HTERT RPE-1 (cell line): ENCODE measurements around the gene DCUN1D3.
"Not testable (repeated sequence)": the region's sequence is repeated elsewhere in the genome, so short reads cannot be mapped to it uniquely, and the experiment has no call there.

Source experiments
- in situ Hi-C: fragments of 300-500 bp; cut with MboI; formaldehyde crosslinking; loops from 4 replicates; pipeline ENCODE4 v1.14.3; 2020; ENCODE audit warnings: low sequenced_read_pairs

Gene DCUN1D3

DNA sequence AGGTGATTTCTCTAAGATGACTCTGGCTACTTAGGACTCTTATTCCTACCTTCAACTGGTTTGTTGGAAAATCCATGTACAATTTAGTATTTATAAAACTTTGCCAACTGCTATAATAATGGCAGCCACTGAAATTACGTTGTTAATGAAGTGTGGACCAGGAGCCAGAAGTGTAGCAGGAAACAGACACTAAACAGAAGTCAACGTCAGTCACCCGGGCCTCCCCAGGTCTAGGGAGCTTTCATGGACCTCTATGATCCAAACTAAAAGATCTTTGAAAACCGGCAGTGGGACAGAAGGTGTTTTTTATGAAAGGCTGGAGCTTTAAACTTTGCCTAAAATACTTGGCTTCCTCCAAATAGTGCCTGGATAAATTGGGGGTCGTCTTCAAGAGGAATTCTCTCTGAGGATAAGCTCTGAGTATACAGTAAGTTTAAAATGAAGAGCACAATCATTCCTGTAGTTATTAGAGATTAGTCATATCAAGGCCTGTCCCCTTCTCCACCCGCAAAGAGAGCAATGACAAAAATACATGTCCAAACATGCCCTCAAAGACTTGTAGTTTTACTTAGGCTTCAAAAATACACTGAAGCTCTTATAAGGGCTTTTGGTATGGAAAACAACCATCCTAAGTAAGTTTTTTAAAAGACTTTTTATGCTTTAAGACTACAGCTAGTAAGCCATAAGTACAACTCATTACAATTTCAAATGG is 34.6 kb downstream of the DCUN1D3 start:
- in situ Hi-C loops: no loop called here

DNA sequence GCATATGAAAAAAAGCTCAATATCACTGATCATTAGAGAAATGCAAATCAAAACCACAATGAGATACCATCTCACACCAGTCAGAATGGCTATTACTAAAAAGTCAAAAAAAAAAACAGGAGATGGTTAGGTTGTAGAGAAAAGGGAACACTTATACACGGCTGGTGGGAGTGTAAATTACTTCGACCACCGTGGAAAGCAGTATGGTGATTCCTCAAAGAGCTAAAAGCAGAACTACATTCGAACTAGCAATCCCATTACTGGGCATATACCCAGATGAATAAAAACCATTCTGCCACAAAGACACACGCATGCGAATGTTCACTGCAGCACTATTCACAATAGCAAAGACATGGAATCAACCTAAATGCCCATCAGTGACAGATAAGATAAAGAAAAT is 35.8 kb downstream of the DCUN1D3 start:
- in situ Hi-C loops: not testable (repeated sequence)

DNA sequence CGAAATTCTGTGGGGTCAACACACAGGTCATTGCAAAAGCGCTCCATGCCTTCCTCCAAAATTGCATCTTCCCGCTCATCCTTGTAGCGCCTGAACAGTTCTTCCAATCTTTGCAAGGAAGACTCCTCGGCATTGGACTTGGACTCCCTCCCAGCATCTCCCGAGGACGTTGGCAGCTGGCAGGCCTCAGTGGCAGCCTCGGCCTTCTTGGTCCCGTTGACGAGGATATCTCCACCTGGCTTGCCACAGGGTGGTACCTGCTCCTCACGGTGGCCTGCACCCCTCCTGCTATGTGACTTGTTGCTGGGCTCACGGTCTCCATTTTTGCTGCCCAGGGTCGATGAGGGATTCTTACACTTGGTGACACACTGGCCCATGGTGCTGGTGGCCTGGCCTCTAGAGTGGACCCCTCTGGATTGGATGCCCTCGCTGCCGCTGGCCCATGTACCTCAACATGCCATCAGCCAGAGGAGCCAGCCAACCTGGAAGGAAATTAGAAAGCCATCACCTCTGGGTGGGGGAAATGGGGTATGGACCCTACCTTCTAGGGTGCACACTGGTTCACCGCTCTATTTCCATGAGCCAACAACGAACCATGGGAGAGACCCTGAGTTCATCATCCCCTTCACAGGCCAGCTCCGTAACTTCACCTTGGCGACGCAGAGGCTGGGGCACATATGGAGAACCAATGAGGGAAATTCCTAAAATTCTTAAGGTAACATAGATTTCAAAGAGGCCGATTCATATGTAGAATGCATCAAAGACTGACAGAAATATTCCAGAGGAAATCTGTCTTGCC is 37.8 kb downstream of the DCUN1D3 start:
- in situ Hi-C loops: no loop called here

DNA sequence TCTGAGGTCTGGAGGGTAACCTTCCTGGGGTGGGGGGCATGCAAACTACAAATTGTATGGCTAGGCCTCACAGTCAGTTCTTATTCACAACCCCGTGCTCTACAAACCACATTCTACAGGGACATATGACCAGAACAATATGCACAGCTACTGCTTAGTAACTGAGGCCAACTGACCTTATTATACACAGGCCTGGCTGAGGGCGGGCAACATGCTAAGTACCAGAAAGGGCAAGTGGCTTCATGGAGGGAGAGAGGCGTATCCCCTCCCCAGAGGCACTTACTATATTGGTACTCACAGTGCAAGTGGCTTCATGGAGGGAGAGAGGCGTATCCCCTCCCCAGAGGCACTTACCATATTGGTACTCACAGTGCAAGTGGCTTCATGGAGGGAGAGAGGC is 39.2 kb downstream of the DCUN1D3 start:
- in situ Hi-C loops: not testable (repeated sequence)

DNA sequence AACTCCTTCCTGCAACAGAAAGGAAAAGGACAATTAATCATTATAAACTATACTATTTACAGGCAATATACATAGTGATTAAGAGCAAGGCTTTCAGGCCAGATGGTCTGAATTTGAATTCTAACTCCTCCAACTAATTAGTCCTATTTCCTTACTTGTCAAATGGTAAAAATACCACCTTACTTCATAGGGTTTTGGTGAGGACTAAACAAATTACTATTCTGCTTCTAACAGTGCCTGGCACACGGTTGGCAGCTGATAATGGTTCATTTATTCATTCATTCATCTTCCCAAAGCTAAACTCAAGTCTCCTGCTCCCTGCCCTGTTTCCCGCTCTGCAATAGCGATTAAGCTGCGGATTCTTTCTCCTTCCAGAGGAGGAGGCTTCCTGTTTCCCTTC is 39.8 kb downstream of the DCUN1D3 start:
- in situ Hi-C loops: no loop called here

DNA sequence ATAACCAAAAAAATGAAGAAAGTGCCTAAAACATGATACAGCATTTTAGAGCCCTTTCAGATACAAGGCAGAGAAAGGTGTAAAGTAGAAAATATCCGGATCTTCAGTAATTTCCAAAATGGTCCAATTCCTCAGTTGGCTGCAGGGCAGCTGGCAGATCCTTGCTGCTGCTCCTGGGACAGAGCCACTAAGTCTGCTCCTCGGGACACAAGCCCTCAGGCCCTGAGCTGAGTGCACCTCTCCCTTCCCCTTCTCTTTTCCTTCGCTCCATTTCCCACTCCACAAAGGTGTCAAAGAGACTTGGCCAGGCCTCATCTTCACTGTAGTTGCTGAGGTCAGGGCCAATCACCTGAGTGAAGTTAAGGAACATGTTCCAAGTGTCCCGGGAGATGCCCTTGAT is 40.5 kb downstream of the DCUN1D3 start:
- in situ Hi-C loops: no loop called here

DNA sequence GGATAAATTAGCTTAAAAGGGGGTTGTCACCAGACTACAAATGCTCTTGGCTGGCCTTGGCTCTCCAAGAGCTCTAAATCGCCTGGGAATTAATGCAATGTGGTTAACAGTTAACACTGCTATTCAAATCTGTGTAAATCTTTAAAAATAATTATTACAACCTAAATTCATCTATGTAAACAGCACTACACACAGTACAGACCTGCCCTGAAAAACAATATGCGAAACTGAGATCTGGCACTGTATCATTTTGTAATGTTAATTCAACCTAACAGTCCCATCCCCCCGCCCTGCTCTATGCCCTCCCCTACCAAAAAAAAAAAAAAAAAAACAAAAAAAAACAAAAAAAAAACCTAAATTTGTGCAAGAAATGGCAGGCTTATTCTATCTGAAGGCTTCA is 40.9 kb downstream of the DCUN1D3 start:
- in situ Hi-C loops: no loop called here

DNA sequence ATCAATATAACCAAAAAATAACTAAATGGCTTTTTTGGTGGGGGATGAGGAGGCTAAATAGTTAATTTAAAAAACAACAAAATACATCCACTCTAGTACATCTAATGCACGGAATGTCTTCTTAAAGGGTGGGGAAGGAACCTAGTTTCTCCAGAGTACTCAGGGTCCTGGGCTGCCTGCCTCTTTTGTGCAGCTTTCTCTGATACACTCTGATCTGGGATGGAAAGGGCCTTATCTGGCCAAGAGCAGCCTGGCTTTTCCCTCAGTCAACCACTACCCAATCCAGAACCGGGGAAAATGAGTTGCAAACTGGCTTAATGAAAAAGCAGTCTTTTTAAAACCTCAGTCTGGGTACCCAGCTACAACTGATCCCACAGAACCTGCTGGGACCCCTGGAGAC is 42.9 kb downstream of the DCUN1D3 start:
- in situ Hi-C loops: no loop called here

DNA sequence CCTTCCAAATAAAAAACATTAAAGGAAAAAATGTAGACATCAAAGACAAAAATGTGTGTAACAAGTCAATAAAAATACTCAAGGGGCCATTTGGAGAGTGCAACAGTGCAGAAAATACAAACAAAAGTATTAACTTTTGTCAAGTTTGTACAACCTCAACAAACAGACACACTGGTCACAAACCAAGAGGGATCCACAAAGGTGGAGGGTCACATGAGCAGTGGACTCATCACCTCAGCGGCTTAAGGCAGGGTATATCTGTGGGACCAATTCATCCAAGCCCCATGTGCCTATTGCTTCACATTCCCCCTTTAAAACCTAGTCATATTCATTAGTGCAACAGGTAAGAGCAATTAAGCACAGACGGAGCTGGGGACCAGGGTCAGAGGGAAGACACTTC is 45.2 kb downstream of the DCUN1D3 start:
- in situ Hi-C loops: no loop called here

DNA sequence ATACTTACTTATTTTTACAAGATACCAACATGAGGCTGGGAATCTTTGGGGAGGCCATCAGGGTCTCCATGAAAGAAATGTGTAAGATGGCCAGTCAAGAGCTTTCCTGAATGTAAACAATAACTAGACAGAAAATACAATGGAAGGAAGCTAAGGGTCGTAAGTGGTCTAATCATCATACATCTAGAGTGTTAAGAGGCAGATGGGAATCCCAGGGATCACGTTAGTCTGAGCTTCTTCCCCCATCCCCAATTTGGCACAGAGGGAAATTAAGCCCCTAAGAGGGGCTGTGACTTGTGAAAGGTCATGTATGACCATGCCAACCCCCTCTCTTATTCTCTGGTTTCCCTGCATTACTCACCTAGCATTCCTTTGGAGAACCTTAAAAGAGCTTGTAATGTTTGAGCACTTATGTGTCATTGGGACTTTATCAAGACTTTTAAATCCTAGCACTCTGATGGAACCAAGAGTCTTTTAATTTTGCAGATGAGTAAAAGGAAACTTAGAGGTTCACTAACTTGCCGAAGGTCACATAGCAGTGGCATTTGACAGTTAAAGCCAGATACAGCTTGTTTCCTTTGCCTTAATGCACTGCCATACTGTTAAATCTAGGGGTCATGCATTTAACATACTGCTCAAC is 46.1 kb downstream of the DCUN1D3 start:
- in situ Hi-C loops: no loop called here

DNA sequence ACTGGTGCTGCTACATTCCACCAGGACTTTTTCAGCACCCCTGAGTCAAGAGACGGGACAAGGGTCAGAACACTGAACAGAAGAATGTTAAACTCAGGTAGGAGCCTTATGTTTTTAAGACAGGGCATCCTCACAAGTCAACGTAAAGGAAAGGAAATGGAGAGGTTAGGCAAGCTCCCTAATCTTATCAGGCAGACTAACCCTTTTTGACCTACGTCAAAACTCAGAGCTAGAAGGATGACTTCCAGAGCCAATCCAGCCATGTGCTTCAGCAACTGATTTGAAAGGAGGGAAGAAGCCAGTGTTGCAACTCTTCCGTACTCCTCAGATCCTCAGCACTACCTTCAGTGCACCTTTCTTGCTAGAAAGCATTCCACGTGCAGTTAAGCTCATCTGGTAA is 47.0 kb downstream of the DCUN1D3 start:
- in situ Hi-C loops: no loop called here

DNA sequence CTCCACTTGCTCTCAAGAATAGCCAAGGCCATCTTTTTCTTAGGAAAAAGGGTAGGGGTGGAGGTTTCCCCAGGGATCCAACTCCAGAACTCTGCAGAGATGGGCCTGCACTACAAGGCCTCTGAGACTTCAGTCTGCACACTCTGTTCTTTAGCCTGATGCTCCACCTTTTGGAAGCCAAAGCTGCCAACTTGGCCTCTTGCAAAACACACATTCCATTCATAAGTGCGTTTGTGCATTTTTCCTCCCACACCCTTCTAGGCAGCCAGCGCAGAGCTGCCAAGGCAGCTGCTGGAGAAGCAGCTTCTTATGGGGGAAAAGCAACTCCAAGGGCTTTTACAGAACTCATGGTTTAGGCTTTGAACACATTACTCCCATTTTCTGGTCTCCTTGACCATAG is 48.6 kb downstream of the DCUN1D3 start:
- in situ Hi-C loops: no loop called here

DNA sequence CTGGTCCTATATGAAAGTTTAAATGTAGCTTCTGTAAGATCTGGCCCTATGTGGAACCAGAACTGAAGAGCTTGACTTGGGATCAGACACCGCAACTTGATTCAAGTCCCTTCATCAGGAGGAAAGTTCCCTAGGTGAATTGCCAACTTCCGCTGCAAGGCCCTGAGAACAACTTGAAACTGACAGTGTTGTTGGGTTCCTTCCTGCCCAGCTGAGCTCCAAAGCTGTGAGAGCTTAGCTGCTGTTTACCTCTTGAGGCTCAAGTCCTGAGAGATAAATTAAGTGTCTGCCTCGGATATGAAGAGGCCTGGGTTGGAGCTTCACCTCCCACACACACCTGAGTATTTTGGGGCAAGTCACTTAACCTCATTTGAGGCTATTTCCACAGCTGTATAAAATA is 49.2 kb downstream of the DCUN1D3 start:
- in situ Hi-C loops: no loop called here

DNA sequence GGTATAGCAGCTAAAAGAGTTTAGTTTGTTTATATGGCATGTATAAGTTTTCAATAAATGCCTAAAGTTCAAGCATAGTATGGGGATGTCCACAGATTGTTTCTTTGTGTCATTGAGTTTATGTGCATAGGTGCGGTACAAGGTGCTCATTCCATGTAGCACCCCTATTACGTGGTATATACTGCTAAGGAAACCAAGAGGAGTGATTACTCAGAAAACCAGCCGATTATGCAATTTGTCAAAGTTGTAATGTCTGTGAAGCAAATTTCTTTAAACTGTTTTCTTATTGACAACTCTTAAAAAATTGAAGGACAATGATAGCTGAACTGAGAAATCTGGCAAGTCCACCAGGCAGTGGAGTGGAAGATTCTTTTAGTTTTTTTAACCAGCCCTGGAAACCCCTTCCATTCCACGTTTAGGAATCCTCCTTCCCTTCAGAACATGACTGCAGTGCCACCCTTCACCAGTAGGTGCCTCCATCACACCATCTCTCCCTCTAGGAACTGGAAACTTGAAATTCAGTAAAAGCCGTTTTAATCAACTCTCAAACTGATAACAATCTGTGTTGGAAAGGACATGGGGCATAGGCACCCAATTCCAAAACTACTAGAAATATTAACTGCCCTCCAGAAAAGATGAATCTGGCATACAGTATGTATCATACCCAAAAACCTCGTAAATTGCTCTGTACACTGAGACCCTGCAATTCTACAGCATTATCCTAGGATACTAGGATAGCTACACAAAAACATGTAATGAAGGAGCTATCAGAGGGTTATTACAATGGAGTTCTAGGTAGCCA is 50.4 kb downstream of the DCUN1D3 start:
- in situ Hi-C loops: no loop called here

DNA sequence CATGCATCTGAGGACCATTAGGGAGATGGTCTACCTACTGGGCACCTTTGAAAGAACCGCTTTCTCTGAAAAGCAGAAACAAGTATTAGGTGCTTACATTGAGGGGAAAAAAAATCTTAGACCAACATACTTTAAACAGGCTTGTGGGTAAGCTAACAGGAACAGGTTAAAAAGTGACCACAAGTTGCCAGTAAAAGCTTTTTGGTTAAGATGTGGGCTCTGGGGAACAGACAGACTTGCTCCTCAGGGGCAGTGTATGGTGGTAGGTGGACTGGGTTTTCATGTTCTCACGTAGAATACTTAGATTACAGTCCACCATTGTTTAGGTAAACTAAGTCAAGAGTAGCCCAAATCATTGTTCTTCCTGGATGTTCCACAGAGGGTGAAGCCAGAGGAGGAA is 52.6 kb downstream of the DCUN1D3 start:
- in situ Hi-C loops: no loop called here

DNA sequence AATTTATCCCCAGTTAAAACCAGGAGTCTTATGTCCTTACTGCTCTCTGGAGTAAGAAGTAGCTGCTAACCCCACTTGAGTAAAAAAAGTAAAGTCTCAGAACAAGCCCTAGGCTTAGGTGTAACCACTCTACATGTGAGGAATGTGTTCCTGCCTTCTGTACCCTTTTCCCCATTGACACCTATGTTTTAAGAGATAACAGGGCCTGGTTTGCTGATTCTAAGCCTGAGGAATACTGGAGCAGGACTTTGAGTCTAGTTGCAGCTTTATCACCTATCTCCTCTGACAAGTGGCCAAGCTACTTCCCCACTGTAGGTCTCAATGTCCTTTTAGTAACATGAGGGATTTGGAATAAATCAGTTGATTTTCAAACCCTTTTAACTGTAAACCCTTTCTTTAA is 53.6 kb downstream of the DCUN1D3 start:
- in situ Hi-C loops: no loop called here

DNA sequence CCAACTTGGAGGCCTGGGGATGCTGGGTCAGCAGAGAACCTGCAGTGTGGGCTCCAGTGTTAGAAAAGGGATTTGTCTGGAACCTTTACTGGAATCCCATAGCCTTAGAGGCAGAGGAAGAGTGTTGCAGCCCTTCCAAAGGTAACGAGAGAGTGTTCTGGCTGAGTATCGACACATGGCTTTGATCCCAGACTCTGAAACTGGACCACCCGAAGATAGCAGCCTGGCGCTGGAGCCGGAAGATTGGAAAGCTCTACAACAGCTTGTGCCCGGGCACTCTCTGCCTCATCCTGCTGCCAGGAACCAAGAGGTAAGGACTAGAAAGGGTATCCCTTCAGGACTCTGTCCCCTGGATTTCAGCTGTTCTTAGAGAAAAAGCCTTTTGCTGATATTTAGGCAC is 54.1 kb downstream of the DCUN1D3 start:
- in situ Hi-C loops: no loop called here

DNA sequence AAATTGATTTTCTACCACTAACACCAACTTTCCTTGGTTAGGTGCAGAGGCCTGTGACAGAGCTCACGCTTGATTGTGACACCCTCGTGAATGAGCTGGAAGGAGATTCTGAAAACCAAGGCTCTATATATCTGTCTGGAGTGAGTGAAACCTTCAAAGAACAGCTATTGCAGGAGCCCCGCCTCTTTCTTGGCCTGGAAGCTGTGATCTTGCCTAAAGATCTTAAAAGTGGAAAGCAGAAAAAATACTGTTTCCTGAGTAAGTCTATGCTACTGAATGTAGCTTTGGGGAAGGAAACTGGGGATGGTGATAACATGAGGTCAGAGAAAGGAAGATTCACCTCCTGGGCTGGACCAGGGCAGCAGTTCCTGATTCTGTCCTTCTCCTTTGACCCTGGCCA is 55.6 kb downstream of the DCUN1D3 start:
- in situ Hi-C loops: no loop called here

DNA sequence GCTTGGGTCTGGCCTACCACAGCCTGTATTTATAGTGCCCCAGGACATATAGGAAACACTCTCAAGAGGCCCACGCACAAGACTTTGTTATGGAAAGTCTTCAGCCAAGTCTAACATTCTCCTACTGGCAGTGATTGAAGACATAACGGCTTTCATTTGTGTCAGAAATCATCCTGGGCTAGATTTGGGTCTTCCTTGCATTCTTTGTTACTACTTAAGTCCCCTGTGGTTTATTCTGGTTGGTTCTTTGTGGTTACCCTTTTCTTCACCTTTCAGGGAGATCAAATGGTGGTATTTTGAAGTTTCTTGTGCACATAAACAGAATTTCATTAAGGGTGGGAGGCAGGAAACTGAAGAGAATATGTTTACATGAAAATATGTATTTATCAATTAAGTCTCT is 56.1 kb downstream of the DCUN1D3 start:
- in situ Hi-C loops: no loop called here

DNA sequence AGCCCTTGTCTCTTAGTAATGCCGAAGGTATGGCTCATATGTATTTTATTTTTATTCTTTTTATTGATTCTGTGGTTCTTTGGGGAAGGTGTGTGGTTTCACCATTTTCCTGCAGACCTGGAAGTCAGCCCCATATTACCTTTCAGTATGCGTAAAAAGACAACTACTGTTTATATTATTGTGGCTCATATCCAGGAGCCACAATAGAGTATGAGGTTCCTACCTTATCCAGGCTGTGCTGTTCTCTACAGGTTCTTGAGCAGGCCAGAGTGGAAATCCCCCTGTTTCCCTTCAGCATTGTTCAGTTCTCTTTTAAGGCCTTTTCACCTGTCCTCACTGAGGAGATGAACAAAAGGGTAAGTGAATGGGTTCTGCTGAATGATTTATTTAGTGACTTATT is 60.7 kb downstream of the DCUN1D3 start:
- in situ Hi-C loops: no loop called here

DNA sequence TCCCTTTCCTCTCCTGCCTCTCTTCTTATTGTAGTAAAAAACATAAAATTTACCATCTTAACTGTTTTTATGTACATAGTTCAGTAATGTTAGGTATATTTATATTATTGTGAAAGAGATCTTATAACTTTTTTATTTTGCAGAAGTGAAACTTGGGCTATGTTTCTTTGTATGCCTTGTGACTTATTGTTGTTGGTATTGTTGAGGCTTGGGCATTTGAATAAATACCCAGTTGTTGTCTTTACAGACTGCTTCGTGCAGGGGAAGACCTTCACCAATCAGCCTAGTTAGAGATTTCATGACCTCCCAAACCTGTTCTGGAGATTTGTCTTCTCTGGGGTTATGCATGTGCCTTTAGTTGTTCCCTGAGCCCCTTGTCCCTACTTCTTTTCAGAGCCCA is 61.9 kb downstream of the DCUN1D3 start:
- in situ Hi-C loops: no loop called here
